H9 (cell line): Measurements from ENCODE around the gene USP44. TPM values are rescaled to one million over a fixed set of nuclear protein-coding genes. Genes with fewer than 3 reads are reported as not detected.

Experiments used
- DNase-seq: peaks from one replicate; pipeline ENCODE4 v3.0.0-alpha.2; 2017
- H2AFZ ChIP-seq: one replicate; pipeline ENCODE4 v1.6.1; 2013; ENCODE audit warnings: mild to moderate bottlenecking, low read length, control low read depth, moderate library complexity
- H2AK5ac ChIP-seq: 2 replicates; pipeline ENCODE4 v1.6.1; 2013; ENCODE audit warnings: low read length, control low read depth, mixed read lengths; ENCODE audit not compliant: insufficient read length
- H2BK120ac ChIP-seq: one replicate; pipeline ENCODE4 v1.6.1; 2013; ENCODE audit warnings: low read depth, mild to moderate bottlenecking, low read length, control low read depth, inconsistent platforms; ENCODE audit not compliant: poor library complexity, severe bottlenecking
- H2BK12ac ChIP-seq: 2 replicates; pipeline ENCODE4 v1.6.1; 2013; ENCODE audit warnings: low read length, control low read depth, mixed read lengths, low read depth; ENCODE audit not compliant: insufficient read length
- H2BK15ac ChIP-seq: 2 replicates; pipeline ENCODE4 v1.6.1; 2013; ENCODE audit warnings: low read depth, low read length, control low read depth
- H2BK20ac ChIP-seq: one replicate; pipeline ENCODE4 v1.6.1; 2013; ENCODE audit warnings: low read depth, mild to moderate bottlenecking, low read length, control low read depth, inconsistent platforms; ENCODE audit not compliant: poor library complexity, severe bottlenecking
- H2BK5ac ChIP-seq: 2 replicates; pipeline ENCODE4 v1.6.1; 2013; ENCODE audit warnings: low read length, control low read depth, mixed read lengths; ENCODE audit not compliant: insufficient read length
- H3K14ac ChIP-seq: 2 replicates; pipeline ENCODE4 v1.6.1; 2013; ENCODE audit warnings: low read length, control low read depth; ENCODE audit not compliant: insufficient read depth
- H3K18ac ChIP-seq: 2 replicates; pipeline ENCODE4 v1.6.1; 2013; ENCODE audit warnings: low read depth, mild to moderate bottlenecking, mixed read lengths, low read length, control low read depth; ENCODE audit not compliant: insufficient read length
- H3K23ac ChIP-seq: 2 replicates; pipeline ENCODE4 v1.6.1; 2013; ENCODE audit warnings: low read length, control low read depth, mixed read lengths, low read depth; ENCODE audit not compliant: insufficient read length
- H3K23me2 ChIP-seq: 2 replicates; pipeline ENCODE4 v1.6.1; 2013; ENCODE audit warnings: low read depth, mild to moderate bottlenecking, mixed read lengths, low read length, control low read depth; ENCODE audit not compliant: insufficient read length, poor library complexity, severe bottlenecking
- H3K27ac ChIP-seq: 2 replicates; pipeline ENCODE4 v1.5.1; 2013; ENCODE audit warnings: low read length, control low read depth, mixed read lengths, low read depth; ENCODE audit not compliant: insufficient read length
- H3K27me3 ChIP-seq: 2 replicates; pipeline ENCODE4 v1.6.1; 2013; ENCODE audit warnings: low read length, control low read depth, inconsistent platforms; ENCODE audit not compliant: insufficient read depth
- H3K4ac ChIP-seq: 2 replicates; pipeline ENCODE4 v1.6.1; 2013; ENCODE audit warnings: low read depth, mild to moderate bottlenecking, control low read depth, inconsistent platforms, low read length, moderate library complexity
- H3K4me1 ChIP-seq: 2 replicates; pipeline ENCODE4 v1.6.1; 2013; ENCODE audit warnings: low read length, control low read depth, inconsistent platforms; ENCODE audit not compliant: insufficient read depth
- H3K4me2 ChIP-seq: 2 replicates; pipeline ENCODE4 v1.6.1; 2013; ENCODE audit warnings: low read length, control low read depth, mixed read lengths; ENCODE audit not compliant: insufficient read length, insufficient read depth
- H3K56ac ChIP-seq: 2 replicates; pipeline ENCODE4 v1.6.1; 2013; ENCODE audit warnings: low read depth, mild to moderate bottlenecking, mixed read lengths, low read length, control low read depth; ENCODE audit not compliant: insufficient read length
- H3K79me1 ChIP-seq: 2 replicates; pipeline ENCODE4 v1.6.1; 2013; ENCODE audit warnings: low read depth, mild to moderate bottlenecking, moderate library complexity, low read length, control low read depth, inconsistent platforms; ENCODE audit not compliant: insufficient read depth, poor library complexity, severe bottlenecking
- H3K79me2 ChIP-seq: 2 replicates; pipeline ENCODE4 v1.6.1; 2013; ENCODE audit warnings: low read length, control low read depth, inconsistent platforms; ENCODE audit not compliant: insufficient read depth
- H3K9ac ChIP-seq: 2 replicates; pipeline ENCODE4 v1.6.1; 2013; ENCODE audit warnings: low read length, control low read depth, mixed read lengths; ENCODE audit not compliant: insufficient read length; ENCODE audit errors: extremely low read depth
- H3K9me3 ChIP-seq: one replicate; pipeline ENCODE4 v1.6.1; 2013; ENCODE audit warnings: low read depth, low read length, inconsistent platforms; ENCODE audit not compliant: control insufficient read depth
- H3T11ph ChIP-seq: one replicate; pipeline ENCODE4 v1.6.1; 2013; ENCODE audit warnings: mild to moderate bottlenecking, low read length, control low read depth, inconsistent platforms
- H4K20me1 ChIP-seq: one replicate; pipeline ENCODE4 v1.6.1; 2013; ENCODE audit not compliant: control insufficient read depth, insufficient read length, insufficient read depth
- H4K5ac ChIP-seq: 2 replicates; pipeline ENCODE4 v1.6.1; 2013; ENCODE audit warnings: low read depth, mild to moderate bottlenecking, mixed read lengths, low read length, control low read depth; ENCODE audit not compliant: insufficient read length
- H4K8ac ChIP-seq: replicated peaks from 2 replicates; pipeline ENCODE4 v1.6.1; 2013; ENCODE audit warnings: low read length, control low read depth, mixed read lengths, low read depth; ENCODE audit not compliant: insufficient read length
- H4K91ac ChIP-seq: 2 replicates; pipeline ENCODE4 v1.6.1; 2013; ENCODE audit warnings: low read depth, mild to moderate bottlenecking, moderate library complexity, mixed read lengths, low read length, control low read depth; ENCODE audit not compliant: insufficient read length
- H3K27ac Mint-ChIP-seq, 3 experiments: 2 replicates in 2 of 3; 3 replicates in 1 of 3; pipeline ENCODE4 v1.8.0; 2020 to 2021; ENCODE audit warnings: mixed read lengths in 3 of 3, mild to moderate bottlenecking in 1 of 3, moderate library complexity in 1 of 3
- H3K27me3 Mint-ChIP-seq: 2 replicates; pipeline ENCODE4 v1.8.0; 2021; ENCODE audit warnings: low read depth, mild to moderate bottlenecking, moderate library complexity, mixed read lengths
- H3K36me3 Mint-ChIP-seq, 3 experiments: 2 replicates in 2 of 3; 3 replicates in 1 of 3; pipeline ENCODE4 v1.8.0; 2020 to 2021; ENCODE audit warnings: low read depth in 3 of 3, mixed read lengths in 3 of 3; ENCODE audit not compliant: insufficient read depth in 1 of 3
- H3K4me1 Mint-ChIP-seq, 2 experiments: 2 replicates each; pipeline ENCODE4 v1.8.0; 2020; ENCODE audit warnings: mixed read lengths in 2 of 2
- H3K4me3 Mint-ChIP-seq, 2 experiments: 2 replicates in 1 of 2; 3 replicates in 1 of 2; pipeline ENCODE4 v1.8.0; 2020 to 2021; ENCODE audit warnings: mild to moderate bottlenecking in 2 of 2, mixed read lengths in 2 of 2, moderate library complexity in 1 of 2
- H3K9me3 Mint-ChIP-seq, 2 experiments: 2 replicates in 1 of 2; 3 replicates in 1 of 2; pipeline ENCODE4 v1.8.0; 2020; ENCODE audit warnings: mild to moderate bottlenecking in 2 of 2, mixed read lengths in 2 of 2, moderate library complexity in 1 of 2
- WGBS: extraction: QIAGEN DNeasy Blood & Tissue Kit; methylation state at CpG from one replicate; pipeline ENCODE4 v1.1.7; 2013; ENCODE audit warnings: missing lambda C conversion rate, low lambda C conversion rate, mixed read lengths; ENCODE audit not compliant: insufficient read length; ENCODE audit errors: extremely low coverage; 5-methylcytosine and 5-hydroxymethylcytosine counted together
- total RNA-seq: library from RNA; stranded (reverse); gene quantifications from 2 replicates; pipeline ENCODE4 v1.2.1, GENCODE V29; 2021
- TF ChIP-seq, protein P1 (sequence below): fragments of 200-600 bp; sonication (generic); conservative IDR thresholded peaks from 3 replicates; pipeline ENCODE4 v1.8.0; 2021; ENCODE audit warnings: antibody characterized with exemption, mild to moderate bottlenecking

Gene USP44
- total RNA-seq, 1 experiment from 2014 or later: 185 TPM

DNA sequence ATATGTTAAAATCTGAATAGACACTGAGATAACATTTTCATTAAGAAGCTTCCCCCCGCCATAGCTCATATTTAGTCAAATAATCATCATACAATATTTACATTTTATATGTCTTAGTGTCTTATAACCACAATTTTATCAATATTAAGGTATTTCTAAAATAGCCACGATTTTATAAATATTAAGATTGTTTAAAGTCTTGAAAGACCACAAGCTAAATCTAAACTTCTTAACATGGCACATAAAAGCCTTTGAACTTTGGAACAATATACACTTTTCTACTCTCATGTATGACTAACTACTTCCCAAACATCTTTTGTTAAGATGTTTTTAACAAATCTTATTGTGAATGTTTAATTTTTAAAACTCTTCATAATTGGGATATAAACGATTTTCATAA is 6.5 kb downstream of the USP44 start:
- TF ChIP-seq, protein P1, sequence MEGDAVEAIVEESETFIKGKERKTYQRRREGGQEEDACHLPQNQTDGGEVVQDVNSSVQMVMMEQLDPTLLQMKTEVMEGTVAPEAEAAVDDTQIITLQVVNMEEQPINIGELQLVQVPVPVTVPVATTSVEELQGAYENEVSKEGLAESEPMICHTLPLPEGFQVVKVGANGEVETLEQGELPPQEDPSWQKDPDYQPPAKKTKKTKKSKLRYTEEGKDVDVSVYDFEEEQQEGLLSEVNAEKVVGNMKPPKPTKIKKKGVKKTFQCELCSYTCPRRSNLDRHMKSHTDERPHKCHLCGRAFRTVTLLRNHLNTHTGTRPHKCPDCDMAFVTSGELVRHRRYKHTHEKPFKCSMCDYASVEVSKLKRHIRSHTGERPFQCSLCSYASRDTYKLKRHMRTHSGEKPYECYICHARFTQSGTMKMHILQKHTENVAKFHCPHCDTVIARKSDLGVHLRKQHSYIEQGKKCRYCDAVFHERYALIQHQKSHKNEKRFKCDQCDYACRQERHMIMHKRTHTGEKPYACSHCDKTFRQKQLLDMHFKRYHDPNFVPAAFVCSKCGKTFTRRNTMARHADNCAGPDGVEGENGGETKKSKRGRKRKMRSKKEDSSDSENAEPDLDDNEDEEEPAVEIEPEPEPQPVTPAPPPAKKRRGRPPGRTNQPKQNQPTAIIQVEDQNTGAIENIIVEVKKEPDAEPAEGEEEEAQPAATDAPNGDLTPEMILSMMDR: no peak
- Histone ChIP-seq H3K79me2 (peaks cover 32% of the 10 kb centered on the region; the same call in 1 of the 2 replicates), H3K27ac (no peak overlapping the region)

More for the DNA sequence above, 6.5 kb downstream of the USP44 start:
- peak overlapping the region in 1 of 3 experiments; percentile 70; a peak in 2 of 7 replicates for H3K27ac Mint-ChIP-seq
- Histone ChIP-seq H3K56ac (no peak overlapping the region), H3K4me1 (no peaks in the 10 kb centered on the region; the same call in 1 of the 2 replicates), H3K18ac (no peak overlapping the region), H4K91ac (no peak overlapping the region), H3K14ac (no peak overlapping the region), H2BK5ac (no peak overlapping the region), H3K27me3 (no peaks in the 10 kb centered on the region), H3K23ac (no peak overlapping the region), H3K79me1 (peaks cover 3% of the 10 kb centered on the region), H2BK120ac (no peak overlapping the region), H4K20me1 (no peaks in the 10 kb centered on the region), H2AFZ (no peak overlapping the region), H2BK15ac (no peak overlapping the region), H4K5ac (no peak overlapping the region), H2BK12ac (no peak overlapping the region), H2BK20ac (no peak overlapping the region), H2AK5ac (no peak overlapping the region), H3K9ac (no peak overlapping the region), H3K9me3 (no peaks in the 10 kb centered on the region), H3K23me2 (no peaks in the 10 kb centered on the region), H3K4me2 (no peak overlapping the region), H3K4ac (no peak overlapping the region), H3T11ph (no peak overlapping the region), H4K8ac (no peak overlapping the region)
- no peak for DNase-seq
- WGBS: no CpG with 5 or more reads among the region's 3 CpGs
- peak overlapping the region; percentile 83 to 96 for H3K4me3 Mint-ChIP-seq
- peaks cover 0 to 5% of the 10 kb centered on the region in 2 experiments; a peak in 2 of 5 replicates for H3K9me3 Mint-ChIP-seq
- peaks cover 30 to 38% (median 36%) of the 10 kb centered on the region in 3 experiments for H3K36me3 Mint-ChIP-seq
- peaks cover 1% of the 10 kb centered on the region; the same call in 1 of the 2 replicates for H3K27me3 Mint-ChIP-seq
- peaks cover 39 to 46% of the 10 kb centered on the region in 2 experiments for H3K4me1 Mint-ChIP-seq
